Fibroblast of villous mesenchyme (primary cell): ENCODE data around the gene FKBP14. TPM values are rescaled to one million over a fixed set of nuclear protein-coding genes. Genes with fewer than 3 reads are reported as not detected.

ENCODE experiments used
- DNase-seq: peaks from one replicate; pipeline ENCODE4 v3.0.0-alpha.2; 2010; ENCODE audit warnings: low read depth
- H3K4me3 ChIP-seq: 2 replicates; pipeline ENCODE4 v1.5.1; 2011; ENCODE audit warnings: low read depth, mild to moderate bottlenecking, low read length
- total RNA-seq: library from RNA; depleted of rRNA; stranded (reverse); fragments of >200 nt; gene quantifications from 2 replicates; pipeline ENCODE4 v1.2.3, GENCODE V29; 2012
- TF ChIP-seq, protein P1 (sequence below): IDR thresholded peaks from 2 replicates; pipeline ENCODE4 v1.5.1; 2012; ENCODE audit warnings: low read depth, mild to moderate bottlenecking, low read length; ENCODE audit not compliant: insufficient read depth

The FKBP14 gene
- total RNA-seq, 1 donor, result 66.9 TPM

DNA sequence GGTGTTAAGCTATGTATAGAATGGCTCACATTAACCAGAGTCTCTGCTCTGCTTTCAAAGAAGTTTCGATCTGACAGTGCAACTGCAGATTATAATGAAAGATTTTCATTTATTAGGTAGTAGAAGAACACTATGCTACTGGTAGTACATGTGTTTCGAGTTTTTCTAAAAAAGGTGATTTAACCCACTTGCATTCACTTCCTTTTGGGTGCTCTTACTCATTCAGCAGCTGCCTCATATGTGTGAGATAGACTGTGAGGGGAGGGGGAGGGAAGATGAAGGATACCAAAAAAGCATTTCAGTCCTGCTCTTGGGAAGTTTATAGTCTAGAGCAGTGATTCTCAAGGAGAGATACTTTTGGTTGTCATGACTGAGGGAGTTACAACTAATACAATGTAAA, 22.1 kb upstream of the FKBP14 start:
- no peak overlapping the region for H3K4me3 ChIP-seq
- DNase-seq, result no peak
- TF ChIP-seq, protein P1, sequence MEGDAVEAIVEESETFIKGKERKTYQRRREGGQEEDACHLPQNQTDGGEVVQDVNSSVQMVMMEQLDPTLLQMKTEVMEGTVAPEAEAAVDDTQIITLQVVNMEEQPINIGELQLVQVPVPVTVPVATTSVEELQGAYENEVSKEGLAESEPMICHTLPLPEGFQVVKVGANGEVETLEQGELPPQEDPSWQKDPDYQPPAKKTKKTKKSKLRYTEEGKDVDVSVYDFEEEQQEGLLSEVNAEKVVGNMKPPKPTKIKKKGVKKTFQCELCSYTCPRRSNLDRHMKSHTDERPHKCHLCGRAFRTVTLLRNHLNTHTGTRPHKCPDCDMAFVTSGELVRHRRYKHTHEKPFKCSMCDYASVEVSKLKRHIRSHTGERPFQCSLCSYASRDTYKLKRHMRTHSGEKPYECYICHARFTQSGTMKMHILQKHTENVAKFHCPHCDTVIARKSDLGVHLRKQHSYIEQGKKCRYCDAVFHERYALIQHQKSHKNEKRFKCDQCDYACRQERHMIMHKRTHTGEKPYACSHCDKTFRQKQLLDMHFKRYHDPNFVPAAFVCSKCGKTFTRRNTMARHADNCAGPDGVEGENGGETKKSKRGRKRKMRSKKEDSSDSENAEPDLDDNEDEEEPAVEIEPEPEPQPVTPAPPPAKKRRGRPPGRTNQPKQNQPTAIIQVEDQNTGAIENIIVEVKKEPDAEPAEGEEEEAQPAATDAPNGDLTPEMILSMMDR, result no peak

- no peak overlapping the region for H3K4me3 ChIP-seq
- DNase-seq, result no peak
- TF ChIP-seq, protein P1, result no peak
Observed at GRCh38 chr7:30047124-30047523, 20.6 kb upstream of the FKBP14 start.

- TF ChIP-seq, protein P1, result no peak
- H3K4me3 ChIP-seq, result no peak overlapping the region
- DNase-seq, result no peak
Observed at GRCh38 chr7:30046127-30046770, 19.7 kb upstream of the FKBP14 start.

DNA sequence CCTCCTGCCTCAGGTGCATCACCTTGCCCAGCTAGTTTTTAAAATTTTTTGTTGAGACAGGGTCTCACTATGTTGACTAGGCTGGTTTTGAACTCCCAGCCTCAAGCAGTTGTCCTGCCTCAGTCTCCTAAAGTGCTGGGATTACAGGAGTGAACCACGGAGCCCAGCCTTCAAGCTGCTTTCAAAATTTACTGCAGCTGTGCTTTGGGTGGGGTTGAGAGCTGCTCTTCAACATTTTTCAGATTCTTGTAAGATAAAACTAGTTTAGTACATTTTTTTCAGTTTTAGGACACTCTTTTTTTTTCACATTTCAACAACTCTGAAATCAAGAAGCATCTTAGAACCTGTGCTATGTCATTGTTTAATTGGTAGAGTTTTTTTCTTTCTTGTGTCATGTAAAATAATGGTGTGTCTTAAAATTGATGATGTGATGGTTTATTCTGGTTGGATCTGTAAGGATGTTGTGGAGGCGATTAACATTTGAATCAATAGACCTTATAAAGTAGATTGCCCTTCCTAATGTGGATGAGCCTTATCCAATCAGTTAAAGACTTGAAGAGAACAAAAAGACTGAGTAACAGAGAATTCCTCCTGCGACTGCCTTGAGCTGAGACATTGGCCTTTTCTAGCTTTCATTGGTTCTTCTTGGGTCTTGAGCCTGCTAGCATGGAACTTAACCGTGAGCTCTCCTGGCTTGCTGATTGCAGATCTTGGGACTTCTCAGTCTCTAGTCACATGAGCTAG, 15.2 kb upstream of the FKBP14 start:
- DNase-seq, result no peak
- TF ChIP-seq, protein P1, result no peak
- no peak overlapping the region for H3K4me3 ChIP-seq

DNA sequence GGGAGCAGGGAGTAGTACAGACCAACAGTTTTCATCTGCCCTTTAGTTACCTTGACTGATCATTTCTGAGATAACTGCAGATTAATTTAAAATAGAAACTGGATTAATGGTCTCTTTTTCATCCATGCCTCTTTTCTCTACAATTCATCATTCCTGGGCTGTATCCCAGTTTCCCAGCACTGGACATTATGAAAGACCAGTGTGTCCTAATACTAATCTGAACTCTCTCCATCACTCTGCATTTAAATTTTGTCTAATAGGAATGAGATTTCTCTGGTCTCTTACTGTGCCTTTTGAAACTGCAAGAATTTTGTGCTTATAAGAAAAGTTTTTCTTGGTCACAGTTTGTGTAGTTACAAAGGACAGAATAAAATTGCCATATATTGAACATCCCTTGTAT, 14.4 kb upstream of the FKBP14 start:
- TF ChIP-seq, protein P1, result no peak
- H3K4me3 ChIP-seq, result no peak overlapping the region
- DNase-seq, result no peak

- DNase-seq, result peak; percentile 79
- H3K4me3 ChIP-seq, result no peak overlapping the region
- TF ChIP-seq, protein P1, result no peak
Observed at GRCh38 chr7:30038196-30038980, 11.9 kb upstream of the FKBP14 start.
